Tibial nerve (tissue), 4 donors: Measurements from ENCODE around the gene GALNT14.

Experiments
- EP300 ChIP-seq, 2 donors: sonication (generic); formaldehyde crosslinking; IDR thresholded peaks; one replicate each; pipeline ENCODE4 v1.6.1; 2017; ENCODE audit warnings: antibody characterized with exemption in 2 of 2, mild to moderate bottlenecking in 1 of 2
- POLR2A ChIP-seq, 2 donors: fragments of 450-650 bp; IDR thresholded peaks; one replicate each; pipeline ENCODE4 v1.6.1; 2017; ENCODE audit warnings: antibody characterized with exemption in 2 of 2, mild to moderate bottlenecking in 2 of 2, moderate library complexity in 2 of 2
- TF ChIP-seq, protein P1 (sequence below), 5 experiments: fragments of 200-600 bp in 3 of 5; fragments of 450-650 bp in 2 of 5; sonication (generic) in 3 of 5; IDR thresholded peaks; one replicate each; pipeline ENCODE4 v1.5.1; 2016 to 2019; ENCODE audit warnings: antibody characterized with exemption in 5 of 5, mild to moderate bottlenecking in 3 of 5, moderate library complexity in 2 of 5

DNA sequence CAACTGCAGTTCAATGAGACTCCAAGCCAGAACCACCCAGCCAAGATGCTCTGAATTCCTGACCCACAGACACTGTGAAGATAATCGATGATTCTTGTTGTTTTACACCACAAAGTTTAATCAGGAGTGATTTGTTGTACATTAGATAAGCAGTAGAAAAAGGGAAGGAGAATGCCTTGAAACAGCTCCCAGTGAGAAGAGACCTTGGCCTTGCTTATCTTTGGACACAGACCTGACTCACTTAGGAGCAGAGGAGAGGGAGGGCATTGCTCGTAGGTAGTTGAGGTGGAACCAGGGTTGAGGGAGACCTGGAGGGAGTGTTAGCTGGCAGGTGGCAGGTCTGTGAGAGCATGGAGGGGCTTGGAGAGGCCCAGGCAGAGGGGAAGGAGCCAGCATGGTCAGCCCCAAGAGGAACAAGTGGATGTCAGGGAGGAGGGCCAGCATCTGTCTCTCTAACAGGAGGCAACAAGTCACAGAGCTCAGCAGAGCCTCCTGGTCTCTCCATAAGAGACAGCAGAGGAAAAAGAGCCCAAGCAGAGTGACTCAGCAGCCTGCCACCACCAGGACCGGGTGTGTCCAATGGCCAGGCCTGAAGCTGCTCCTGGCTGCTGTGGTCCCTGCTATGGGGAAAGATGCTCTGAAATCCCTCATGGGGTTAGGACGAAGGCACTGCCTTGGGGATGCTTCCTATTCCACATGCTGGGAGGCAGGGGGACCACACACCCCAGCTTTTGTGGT is 169.4 kb downstream of the GALNT14 start:
- TF ChIP-seq, protein P1, sequence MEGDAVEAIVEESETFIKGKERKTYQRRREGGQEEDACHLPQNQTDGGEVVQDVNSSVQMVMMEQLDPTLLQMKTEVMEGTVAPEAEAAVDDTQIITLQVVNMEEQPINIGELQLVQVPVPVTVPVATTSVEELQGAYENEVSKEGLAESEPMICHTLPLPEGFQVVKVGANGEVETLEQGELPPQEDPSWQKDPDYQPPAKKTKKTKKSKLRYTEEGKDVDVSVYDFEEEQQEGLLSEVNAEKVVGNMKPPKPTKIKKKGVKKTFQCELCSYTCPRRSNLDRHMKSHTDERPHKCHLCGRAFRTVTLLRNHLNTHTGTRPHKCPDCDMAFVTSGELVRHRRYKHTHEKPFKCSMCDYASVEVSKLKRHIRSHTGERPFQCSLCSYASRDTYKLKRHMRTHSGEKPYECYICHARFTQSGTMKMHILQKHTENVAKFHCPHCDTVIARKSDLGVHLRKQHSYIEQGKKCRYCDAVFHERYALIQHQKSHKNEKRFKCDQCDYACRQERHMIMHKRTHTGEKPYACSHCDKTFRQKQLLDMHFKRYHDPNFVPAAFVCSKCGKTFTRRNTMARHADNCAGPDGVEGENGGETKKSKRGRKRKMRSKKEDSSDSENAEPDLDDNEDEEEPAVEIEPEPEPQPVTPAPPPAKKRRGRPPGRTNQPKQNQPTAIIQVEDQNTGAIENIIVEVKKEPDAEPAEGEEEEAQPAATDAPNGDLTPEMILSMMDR (IDR thresholded peaks at IDR 0.05), result no peak
- TF ChIP-seq POLR2A (IDR thresholded peaks at IDR 0.05) (no peak), EP300 (IDR thresholded peaks at IDR 0.05) (no peak)
